K562 (cell line): Measurements from ENCODE around the gene ZNF268. TPM values are rescaled to one million over a fixed set of nuclear protein-coding genes. Genes with fewer than 3 reads are reported as not detected.

Experiments used
- ATAC-seq: fragments of 200-7000 bp; cut with Tn5 transposase; 3 replicates; pipeline ENCODE4 v1.9.1; 2020; ENCODE audit warnings: moderate library complexity
- BruUV-seq: library from RNA; stranded (reverse); fragments of 400-500 nt; replicated peaks from 2 replicates; lab custom pipeline; 2021; lab: Mats Ljungman, UMichigan
- CTCF ChIA-PET: fragments of 300-600 bp; formaldehyde crosslinking; extraction: SDS; loops from one replicate; lab custom pipeline; 2021; ENCODE audit warnings: low intra/inter-chr PET ratio; lab: Yijun Ruan, JAX
- POLR2A ChIA-PET: fragments of 300-600, 350-650 bp; sonication (Branson Sonifier 250); formaldehyde crosslinking; extraction: SDS; loops from one replicate; lab custom pipeline; 2021; ENCODE audit warnings: antibody characterized with exemption, inconsistent platforms; lab: Yijun Ruan, JAX
- DNase-seq, 4 experiments: peaks; one replicate each; pipeline versions ENCODE4 v3.0.0 to v3.0.0-alpha.2; 2011 to 2018; ENCODE audit warnings: low spot score in 3 of 4, mixed read lengths in 3 of 4; ENCODE audit errors: extremely low read depth in 1 of 4
- FAIRE-seq: peaks from 2 replicates; lab custom pipeline; 2011; peaks lifted over from hg19 to GRCh38; lab: Jason Lieb, UNC
- H2AFZ ChIP-seq: 2 replicates; pipeline ENCODE4 v1.6.0; 2011; ENCODE audit warnings: low read depth, low read length, control low read depth, inconsistent platforms
- H3K27ac ChIP-seq: fragments of 200-600 bp; 3 replicates; pipeline ENCODE4 v1.8.0; 2011; ENCODE audit warnings: low read depth, mild to moderate bottlenecking, control low read depth, inconsistent platforms, low read length, moderate library complexity, mixed read lengths; ENCODE audit errors: extremely low read depth
- H3K27me3 ChIP-seq, 2 experiments: fragments of 300-600 bp in 1 of 2; 2 replicates in 1 of 2; 3 replicates in 1 of 2; pipeline versions ENCODE4 v1.6.0 to v1.8.0; 2011; ENCODE audit warnings: inconsistent platforms in 2 of 2, low read length in 2 of 2, mild to moderate bottlenecking in 1 of 2, mixed read lengths in 1 of 2, moderate library complexity in 1 of 2; ENCODE audit not compliant: control insufficient read depth in 2 of 2, insufficient read depth in 2 of 2
- H3K36me3 ChIP-seq: fragments of 300-600 bp; 3 replicates; pipeline ENCODE4 v1.8.0; 2011; ENCODE audit warnings: mild to moderate bottlenecking, low read length, inconsistent platforms; ENCODE audit not compliant: control insufficient read depth, insufficient read depth
- H3K4me1 ChIP-seq, 2 experiments: fragments of 200-600 bp in 1 of 2; replicated peaks in 1 of 2; 2 replicates in 1 of 2; 3 replicates in 1 of 2; pipeline versions ENCODE4 v1.5.1 to v1.8.0; 2011; ENCODE audit warnings: inconsistent platforms in 2 of 2, low read length in 2 of 2, mild to moderate bottlenecking in 1 of 2, mixed read lengths in 1 of 2, moderate library complexity in 1 of 2; ENCODE audit not compliant: control insufficient read depth in 2 of 2, insufficient read depth in 2 of 2
- H3K4me2 ChIP-seq: 2 replicates; pipeline ENCODE4 v1.6.1; 2011; ENCODE audit warnings: low read length, control low read depth, inconsistent platforms, mixed read lengths; ENCODE audit not compliant: insufficient read depth
- H3K4me3 ChIP-seq: fragments of 200-600 bp; sonication (generic), shearing (Covaris generic); 2 replicates; pipeline ENCODE4 v1.5.1; 2016; ENCODE audit warnings: control low read depth, inconsistent platforms
- H3K79me2 ChIP-seq: fragments of 200-600 bp; 3 replicates; pipeline ENCODE4 v1.8.0; 2011; ENCODE audit warnings: low read length, inconsistent platforms; ENCODE audit not compliant: control insufficient read depth, insufficient read depth
- H3K9ac ChIP-seq, 2 experiments: 2 replicates each; pipeline versions ENCODE4 v1.6.0 to v1.6.1; 2011; ENCODE audit warnings: low read depth in 2 of 2, low read length in 2 of 2, control low read depth in 1 of 2, inconsistent platforms in 1 of 2, mild to moderate bottlenecking in 1 of 2, mixed read lengths in 1 of 2; ENCODE audit not compliant: insufficient read depth in 1 of 2
- H3K9me1 ChIP-seq: one replicate; pipeline ENCODE4 v1.6.0; 2011; ENCODE audit warnings: inconsistent platforms, mild to moderate bottlenecking, low read length, moderate library complexity; ENCODE audit not compliant: control insufficient read depth, insufficient read depth
- H3K9me3 ChIP-seq: replicated peaks from 2 replicates; pipeline ENCODE4 v1.5.1; 2011; ENCODE audit warnings: low read depth, low read length, inconsistent platforms; ENCODE audit not compliant: control insufficient read depth, insufficient read depth
- H4K20me1 ChIP-seq: replicated peaks from 2 replicates; pipeline ENCODE4 v1.6.1; 2011; ENCODE audit warnings: low read length, inconsistent platforms, mixed read lengths; ENCODE audit not compliant: control insufficient read depth, insufficient read depth
- CHD7 ChIP-seq: fragments of 200-600 bp; sonication (generic); IDR thresholded peaks from one replicate; pipeline ENCODE4 v1.6.1; 2012; ENCODE audit warnings: mild to moderate bottlenecking, low read depth, low read length, inconsistent platforms
- DMBX1 ChIP-seq: fragments of 250-450 bp; sonication (Bioruptor Pico); IDR thresholded peaks from 2 replicates; pipeline ENCODE4 v1.8.0; 2022; ENCODE audit warnings: inconsistent platforms, mild to moderate bottlenecking, moderate library complexity, borderline replicate concordance
- GTF2E2 ChIP-seq: fragments of 200-800 bp; sonication (Bioruptor generic); IDR thresholded peaks from 2 replicates; pipeline ENCODE4 v1.6.1; 2016; ENCODE audit warnings: missing genetic modification characterization, missing compliant biosample characterization
- HCFC1 ChIP-seq: IDR thresholded peaks from 2 replicates; pipeline ENCODE4 v1.6.1; 2012; ENCODE audit warnings: low read depth, low read length, improper control_type of control experiment
- MCM3 ChIP-seq: fragments of 450-650 bp; IDR thresholded peaks from 2 replicates; pipeline ENCODE4 v1.6.1; 2016
- NCOR1 ChIP-seq: fragments of 450-650 bp; IDR thresholded peaks from 2 replicates; pipeline ENCODE4 v1.6.1; 2016; ENCODE audit warnings: mild to moderate bottlenecking, moderate library complexity
- SAP30 ChIP-seq: fragments of 200-600 bp; sonication (generic); IDR thresholded peaks from 2 replicates; pipeline ENCODE4 v1.6.1; 2012; ENCODE audit warnings: borderline replicate concordance, low read depth, mild to moderate bottlenecking, moderate library complexity, low read length, control low read depth, inconsistent platforms; ENCODE audit not compliant: insufficient read depth, poor library complexity, severe bottlenecking
- SP1 ChIP-seq: sonication (generic); formaldehyde crosslinking; IDR thresholded peaks from 2 replicates; pipeline ENCODE4 v1.8.1; 2022; ENCODE audit warnings: mild to moderate bottlenecking, missing genetic modification reagents
- ZBTB5 ChIP-seq: fragments of 450-650 bp; IDR thresholded peaks from 2 replicates; pipeline ENCODE4 v1.6.1; 2017; ENCODE audit warnings: antibody characterized with exemption
- ZNF253 ChIP-seq: fragments of 250-450 bp; sonication (Bioruptor Pico); conservative IDR thresholded peaks from 2 replicates; pipeline ENCODE4 v1.6.1; 2021; ENCODE audit warnings: mild to moderate bottlenecking
- ZNF561 ChIP-seq: fragments of 450-650 bp; formaldehyde crosslinking; conservative IDR thresholded peaks from 2 replicates; pipeline ENCODE4 v1.4.0; 2020; ENCODE audit warnings: mild to moderate bottlenecking, moderate library complexity
- WGBS: fragments of 100-300 bp; shearing (Covaris generic); methylation state at CpG from one replicate; pipeline ENCODE4 v1.1.6; 2016; ENCODE audit warnings: low coverage, mixed read lengths; ENCODE audit not compliant: insufficient coverage; ENCODE audit errors: missing lambda C conversion rate; 5-methylcytosine and 5-hydroxymethylcytosine counted together
- in situ Hi-C: fragments of 300-500 bp; cut with MboI; formaldehyde crosslinking; loops from 4 replicates; pipeline ENCODE4 v1.15.0; 2018; ENCODE audit warnings: inconsistent platforms, mixed read lengths
- intact Hi-C: fragments of 100-400 bp; cut with micrococcal nuclease; formaldehyde crosslinking; loops from 2 replicates; pipeline ENCODE4 v1.14.2; 2022
- polyA plus RNA-seq, 8 experiments: library from polyadenylated mRNA; depleted of rRNA in 4 of 8; stranded (reverse) in 5 of 8; unstranded in 3 of 8; fragments of >200 nt; fragmentation: Nextera tagmentation in 2 of 8; fragmentation: Illumina TruSeq in 1 of 8; extraction: Ambion mirVana in 2 of 8; extraction: Trizol in 1 of 8; gene quantifications; 2 replicates each; pipeline versions ENCODE4 v1.2.1 to v1.2.3, GENCODE V29; 2011 to 2014; ENCODE audit warnings: inconsistent platforms in 1 of 8, missing spikeins in 1 of 8
- total RNA-seq, 7 experiments: library from RNA; depleted of rRNA in 6 of 7; stranded (reverse); fragments of >200 nt in 6 of 7; fragmentation: Illumina TruSeq in 2 of 7; extraction: Trizol in 2 of 7; gene quantifications; 2 replicates each; pipeline versions ENCODE4 v1.2.1 to v1.2.3, GENCODE V29; 2011 to 2021; ENCODE audit warnings: low replicate concordance in 1 of 7

ZNF268 gene
- total and polyA plus RNA-seq, 9 of the 15 experiments (the other 6 are each of a cell fraction or from before 2014, with no cell fraction given) = 4.8 to 12.0 (median 7.7) TPM

- no peak for DNase-seq
- in situ Hi-C loops = no loop called here
- Histone ChIP-seq H3K9ac (no peak overlapping the region), H2AFZ (no peak overlapping the region), H3K27ac (no peak overlapping the region), H3K4me2 (no peak overlapping the region), H3K36me3 (no peaks in the 10 kb centered on the region), H3K79me2 (no peaks in the 10 kb centered on the region), H3K4me1 (no peaks in the 10 kb centered on the region), H3K4me3 (no peak overlapping the region), H3K9me1 (no peaks in the 10 kb centered on the region), H3K9me3 (peaks cover 3% of the 10 kb centered on the region), H3K27me3 (no peaks in the 10 kb centered on the region), H4K20me1 (no peaks in the 10 kb centered on the region)
- no TSS peak for BruUV-seq
- FAIRE-seq = no peak
- CTCF ChIA-PET = no interaction called here
- intact Hi-C loops = no loop called here
- 0% methylated on average over 3 of the region's 3 CpGs for WGBS
- no peak for ATAC-seq
- POLR2A ChIA-PET = no interaction called here
- no peak for TF ChIP-seq SP1
- no peak for TF ChIP-seq SAP30
- no peak for TF ChIP-seq CHD7
- TF ChIP-seq GTF2E2 (tag) = no peak
- no peak for TF ChIP-seq DMBX1 (CRISPR knock-in tag)
- no peak for TF ChIP-seq MCM3
- TF ChIP-seq ZNF253 (CRISPR knock-in tag) = no peak
- no peak for TF ChIP-seq HCFC1
- TF ChIP-seq ZBTB5 = no peak
- no peak for TF ChIP-seq ZNF561
- TF ChIP-seq NCOR1 = no peak
Measured at GRCh38 chr12:133215724-133216123, 34.4 kb downstream of the ZNF268 start.
